Neural cell (in vitro differentiated cells): ENCODE data around the gene PPFIA1. TPM values are rescaled to one million over a fixed set of nuclear protein-coding genes. Genes with fewer than 3 reads are reported as not detected.
"Not testable (repeated sequence)": the region's sequence is repeated elsewhere in the genome, so short reads cannot be mapped to it uniquely, and the experiment has no call there.

ENCODE experiments used
- H2AFZ ChIP-seq: fragments of 200-600, 300-800 bp; sonication (generic), shearing (Covaris generic); 2 replicates; pipeline ENCODE4 v1.6.0; 2014; ENCODE audit warnings: low read depth, mild to moderate bottlenecking, antibody characterized with exemption, low read length, moderate library complexity
- H3F3A ChIP-seq: fragments of 200-600 bp; shearing (Covaris generic); 2 replicates; pipeline ENCODE4 v1.6.1; 2016; ENCODE audit warnings: mild to moderate bottlenecking, moderate library complexity, mixed read lengths, antibody characterized with exemption, low read length; ENCODE audit not compliant: insufficient read depth, poor library complexity, severe bottlenecking
- H3K27ac ChIP-seq: fragments of 200-600, 300-800 bp; sonication (generic), shearing (Covaris generic); 2 replicates; pipeline ENCODE4 v1.5.1; 2014; ENCODE audit warnings: mild to moderate bottlenecking, low read length, moderate library complexity
- H3K27me3 ChIP-seq: fragments of 300-800, 200-600 bp; sonication (generic), shearing (Covaris generic); 2 replicates; pipeline ENCODE4 v1.6.0; 2014; ENCODE audit warnings: mild to moderate bottlenecking, low read depth, low read length, moderate library complexity; ENCODE audit not compliant: insufficient read depth
- H3K36me3 ChIP-seq: fragments of 300-800, 200-600 bp; sonication (generic), shearing (Covaris generic); 2 replicates; pipeline ENCODE4 v1.5.1; 2014; ENCODE audit warnings: mild to moderate bottlenecking, antibody characterized with exemption, low read length, moderate library complexity; ENCODE audit not compliant: insufficient read depth
- H3K4me2 ChIP-seq: fragments of 300-800, 200-600 bp; sonication (generic), shearing (Covaris generic); 2 replicates; pipeline ENCODE4 v1.6.0; 2014; ENCODE audit warnings: mild to moderate bottlenecking, low read length
- H3K4me3 ChIP-seq: fragments of 300-800, 200-600 bp; sonication (generic), shearing (Covaris generic); 2 replicates; pipeline ENCODE4 v1.5.1; 2014; ENCODE audit warnings: mild to moderate bottlenecking, low read length, moderate library complexity
- H3K79me2 ChIP-seq: fragments of 200-600 bp; shearing (Covaris generic); replicated peaks from 2 replicates; pipeline ENCODE4 v1.6.0; 2014; ENCODE audit warnings: mild to moderate bottlenecking, low read length, moderate library complexity; ENCODE audit not compliant: insufficient read depth
- H3K9ac ChIP-seq: fragments of 300-800, 200-600 bp; sonication (generic), shearing (Covaris generic); 2 replicates; pipeline ENCODE4 v1.6.1; 2016; ENCODE audit warnings: mild to moderate bottlenecking, low read length, mixed read lengths
- H3K9me2 ChIP-seq: fragments of 200-600 bp; shearing (Covaris generic); 2 replicates; pipeline ENCODE4 v1.6.1; 2016; ENCODE audit warnings: mild to moderate bottlenecking, low read length, mixed read lengths; ENCODE audit not compliant: insufficient read depth
- H3K9me3 ChIP-seq: fragments of 200-600, 300-800 bp; sonication (generic), shearing (Covaris generic); 2 replicates; pipeline ENCODE4 v1.6.1; 2016; ENCODE audit warnings: mild to moderate bottlenecking, mixed run types, low read length, moderate library complexity, mixed read lengths
- H4K20me1 ChIP-seq: fragments of 200-600 bp; shearing (Covaris generic); 2 replicates; pipeline ENCODE4 v1.6.1; 2016; ENCODE audit warnings: mild to moderate bottlenecking, mixed run types; ENCODE audit not compliant: insufficient read depth
- EP300 ChIP-seq: fragments of 450-650 bp; conservative IDR thresholded peaks from 2 replicates; pipeline ENCODE4 v1.6.1; 2014; ENCODE audit warnings: antibody characterized with exemption, mild to moderate bottlenecking, moderate library complexity; ENCODE audit not compliant: poor library complexity, severe bottlenecking
- EZH2 ChIP-seq: fragments of 200-600, 300-800 bp; shearing (Covaris generic), sonication (generic); IDR thresholded peaks from 2 replicates; pipeline ENCODE4 v1.6.1; 2014; ENCODE audit warnings: antibody characterized with exemption, low read length, borderline replicate concordance, mild to moderate bottlenecking; ENCODE audit not compliant: insufficient read depth, poor library complexity, severe bottlenecking
- MXI1 ChIP-seq: fragments of 450-650 bp; conservative IDR thresholded peaks from 2 replicates; pipeline ENCODE4 v1.6.1; 2014; ENCODE audit warnings: antibody characterized with exemption, mild to moderate bottlenecking; ENCODE audit not compliant: poor library complexity, severe bottlenecking
- POLR2AphosphoS5 ChIP-seq: IDR thresholded peaks from 2 replicates; pipeline ENCODE4 v1.6.1; 2012
- RAD21 ChIP-seq: fragments of 450-650 bp; conservative IDR thresholded peaks from 2 replicates; pipeline ENCODE4 v1.6.1; 2014; ENCODE audit warnings: antibody characterized with exemption, mild to moderate bottlenecking, moderate library complexity
- SMC3 ChIP-seq: fragments of 450-650 bp; conservative IDR thresholded peaks from 2 replicates; pipeline ENCODE4 v1.6.1; 2014; ENCODE audit warnings: antibody characterized with exemption, mild to moderate bottlenecking, moderate library complexity; ENCODE audit not compliant: poor library complexity
- TAF1 ChIP-seq: IDR thresholded peaks from 2 replicates; pipeline ENCODE4 v1.6.1; 2012; ENCODE audit warnings: low read depth
- polyA plus RNA-seq: library from polyadenylated mRNA; depleted of rRNA; stranded (reverse); fragments of >200 nt; gene quantifications from 2 replicates; pipeline ENCODE4 v1.2.3, GENCODE V29; 2014
- TF ChIP-seq, protein P1 (sequence below): fragments of 450-650 bp; IDR thresholded peaks from 2 replicates; pipeline ENCODE4 v1.5.1; 2014; ENCODE audit warnings: antibody characterized with exemption, mild to moderate bottlenecking, moderate library complexity; ENCODE audit not compliant: poor library complexity, severe bottlenecking
- TF ChIP-seq, protein P2 (sequence below): IDR thresholded peaks from 2 replicates; pipeline ENCODE4 v1.6.1; 2012; ENCODE audit warnings: borderline replicate concordance

Gene PPFIA1
- polyA plus RNA-seq, 1 donor from 2014 or later: 48.9 TPM

DNA sequence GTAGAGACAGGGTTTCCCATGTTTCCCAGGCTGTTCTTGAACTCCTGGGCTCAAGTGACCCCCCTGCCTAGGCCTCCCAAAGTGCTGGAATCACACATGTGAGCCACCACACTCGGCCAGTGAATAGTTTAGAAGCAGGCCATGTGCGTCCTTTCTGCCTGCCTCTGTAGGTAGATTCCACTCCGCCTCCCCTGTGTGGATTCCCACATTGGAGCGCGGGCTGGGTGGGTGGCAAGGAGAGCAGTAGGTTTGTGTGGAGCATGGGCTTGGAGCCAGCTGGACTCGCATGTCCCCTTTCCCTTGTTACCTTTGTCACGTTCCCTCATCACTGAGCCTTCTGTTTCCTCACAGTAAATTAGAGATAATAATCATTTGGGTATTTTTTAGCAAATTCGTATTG, 21.7 kb downstream of the PPFIA1 start:
- H3K27ac ChIP-seq: no peak overlapping the region

DNA sequence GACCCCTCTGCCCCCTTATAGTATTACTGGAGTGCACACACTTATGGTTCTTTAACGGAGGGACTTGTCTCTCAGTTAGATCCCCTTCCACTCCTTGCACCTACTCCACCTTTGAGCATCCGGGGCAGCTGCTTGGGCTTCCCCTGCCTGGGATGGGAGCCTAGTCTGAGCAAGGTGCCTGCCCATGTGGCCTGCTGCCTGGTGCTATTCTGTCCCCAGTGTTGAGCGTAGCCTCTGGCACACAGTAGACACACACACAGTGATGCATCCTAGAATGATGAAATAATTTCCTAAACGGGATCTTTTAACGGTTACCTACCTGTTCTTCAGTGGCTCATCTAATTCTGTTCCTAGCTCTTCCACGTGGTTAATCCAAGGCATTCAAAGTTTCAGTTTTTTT, 22.4 kb downstream of the PPFIA1 start:
- Histone ChIP-seq H3K4me3 (no peak overlapping the region), H3F3A (no peaks in the 10 kb centered on the region), H3K79me2 (no peaks in the 10 kb centered on the region), H3K9ac (no peak overlapping the region), H3K27ac (no peak overlapping the region), H3K9me3 (no peaks in the 10 kb centered on the region), H3K4me2 (no peak overlapping the region), H3K27me3 (no peaks in the 10 kb centered on the region), H3K36me3 (peaks cover 12% of the 10 kb centered on the region), H4K20me1 (no peaks in the 10 kb centered on the region), H3K9me2 (no peaks in the 10 kb centered on the region), H2AFZ (no peak overlapping the region)
- TF ChIP-seq POLR2AphosphoS5: no peak
- TF ChIP-seq TAF1: no peak
- no peak for TF ChIP-seq EP300

More for the DNA sequence above, 21.7 kb downstream of the PPFIA1 start:
- no peaks in the 10 kb centered on the region for H3F3A ChIP-seq
- H3K79me2 ChIP-seq: no peaks in the 10 kb centered on the region
- H3K9me3 ChIP-seq: no peaks in the 10 kb centered on the region
- TF ChIP-seq RAD21: no peak
- no peak for TF ChIP-seq MXI1
- TF ChIP-seq, protein P1, sequence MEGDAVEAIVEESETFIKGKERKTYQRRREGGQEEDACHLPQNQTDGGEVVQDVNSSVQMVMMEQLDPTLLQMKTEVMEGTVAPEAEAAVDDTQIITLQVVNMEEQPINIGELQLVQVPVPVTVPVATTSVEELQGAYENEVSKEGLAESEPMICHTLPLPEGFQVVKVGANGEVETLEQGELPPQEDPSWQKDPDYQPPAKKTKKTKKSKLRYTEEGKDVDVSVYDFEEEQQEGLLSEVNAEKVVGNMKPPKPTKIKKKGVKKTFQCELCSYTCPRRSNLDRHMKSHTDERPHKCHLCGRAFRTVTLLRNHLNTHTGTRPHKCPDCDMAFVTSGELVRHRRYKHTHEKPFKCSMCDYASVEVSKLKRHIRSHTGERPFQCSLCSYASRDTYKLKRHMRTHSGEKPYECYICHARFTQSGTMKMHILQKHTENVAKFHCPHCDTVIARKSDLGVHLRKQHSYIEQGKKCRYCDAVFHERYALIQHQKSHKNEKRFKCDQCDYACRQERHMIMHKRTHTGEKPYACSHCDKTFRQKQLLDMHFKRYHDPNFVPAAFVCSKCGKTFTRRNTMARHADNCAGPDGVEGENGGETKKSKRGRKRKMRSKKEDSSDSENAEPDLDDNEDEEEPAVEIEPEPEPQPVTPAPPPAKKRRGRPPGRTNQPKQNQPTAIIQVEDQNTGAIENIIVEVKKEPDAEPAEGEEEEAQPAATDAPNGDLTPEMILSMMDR: no peak
- TF ChIP-seq, protein P2, sequence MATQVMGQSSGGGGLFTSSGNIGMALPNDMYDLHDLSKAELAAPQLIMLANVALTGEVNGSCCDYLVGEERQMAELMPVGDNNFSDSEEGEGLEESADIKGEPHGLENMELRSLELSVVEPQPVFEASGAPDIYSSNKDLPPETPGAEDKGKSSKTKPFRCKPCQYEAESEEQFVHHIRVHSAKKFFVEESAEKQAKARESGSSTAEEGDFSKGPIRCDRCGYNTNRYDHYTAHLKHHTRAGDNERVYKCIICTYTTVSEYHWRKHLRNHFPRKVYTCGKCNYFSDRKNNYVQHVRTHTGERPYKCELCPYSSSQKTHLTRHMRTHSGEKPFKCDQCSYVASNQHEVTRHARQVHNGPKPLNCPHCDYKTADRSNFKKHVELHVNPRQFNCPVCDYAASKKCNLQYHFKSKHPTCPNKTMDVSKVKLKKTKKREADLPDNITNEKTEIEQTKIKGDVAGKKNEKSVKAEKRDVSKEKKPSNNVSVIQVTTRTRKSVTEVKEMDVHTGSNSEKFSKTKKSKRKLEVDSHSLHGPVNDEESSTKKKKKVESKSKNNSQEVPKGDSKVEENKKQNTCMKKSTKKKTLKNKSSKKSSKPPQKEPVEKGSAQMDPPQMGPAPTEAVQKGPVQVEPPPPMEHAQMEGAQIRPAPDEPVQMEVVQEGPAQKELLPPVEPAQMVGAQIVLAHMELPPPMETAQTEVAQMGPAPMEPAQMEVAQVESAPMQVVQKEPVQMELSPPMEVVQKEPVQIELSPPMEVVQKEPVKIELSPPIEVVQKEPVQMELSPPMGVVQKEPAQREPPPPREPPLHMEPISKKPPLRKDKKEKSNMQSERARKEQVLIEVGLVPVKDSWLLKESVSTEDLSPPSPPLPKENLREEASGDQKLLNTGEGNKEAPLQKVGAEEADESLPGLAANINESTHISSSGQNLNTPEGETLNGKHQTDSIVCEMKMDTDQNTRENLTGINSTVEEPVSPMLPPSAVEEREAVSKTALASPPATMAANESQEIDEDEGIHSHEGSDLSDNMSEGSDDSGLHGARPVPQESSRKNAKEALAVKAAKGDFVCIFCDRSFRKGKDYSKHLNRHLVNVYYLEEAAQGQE: no peak
- no peak for TF ChIP-seq POLR2AphosphoS5
- TF ChIP-seq TAF1: no peak
- no peak for TF ChIP-seq SMC3
- no peak for TF ChIP-seq EP300
- no peak for TF ChIP-seq EZH2
- H3K9ac ChIP-seq: no peak overlapping the region
- no peak overlapping the region for H3K4me3 ChIP-seq
- no peak overlapping the region for H3K4me2 ChIP-seq
- no peak overlapping the region for H2AFZ ChIP-seq
- H3K9me2 ChIP-seq: no peaks in the 10 kb centered on the region
- no peaks in the 10 kb centered on the region for H4K20me1 ChIP-seq
- no peaks in the 10 kb centered on the region for H3K27me3 ChIP-seq
- peaks cover 12% of the 10 kb centered on the region for H3K36me3 ChIP-seq

DNA sequence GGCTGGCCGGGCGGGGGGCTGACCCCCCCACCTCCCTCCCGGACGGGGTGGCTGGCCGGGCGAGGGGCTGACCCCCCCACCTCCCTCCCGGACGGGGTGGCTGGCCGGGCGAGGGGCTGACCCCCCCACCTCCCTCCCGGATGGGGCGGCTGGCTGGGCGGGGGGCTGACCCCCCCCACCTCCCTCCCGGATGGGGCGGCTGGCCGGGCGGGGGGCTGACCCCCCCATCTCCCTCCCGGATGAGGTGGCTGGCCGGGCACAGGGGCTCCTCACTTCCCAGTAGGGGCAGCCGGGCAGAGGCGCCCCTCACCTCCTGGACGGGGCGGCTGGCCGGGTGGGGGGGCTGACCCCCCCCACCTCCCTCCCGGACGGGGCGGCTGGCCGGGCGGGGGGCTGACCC, 24.7 kb downstream of the PPFIA1 start:
- not testable (repeated sequence) for H2AFZ ChIP-seq, H4K20me1 ChIP-seq, H3K27ac ChIP-seq, H3K4me3 ChIP-seq, H3F3A ChIP-seq, H3K9me3 ChIP-seq, H3K4me2 ChIP-seq, H3K9ac ChIP-seq, H3K27me3 ChIP-seq, H3K79me2 ChIP-seq, H3K9me2 ChIP-seq
- H3K36me3 ChIP-seq: peaks cover 12% of the 10 kb centered on the region
